IPS-18c (cell line): ENCODE data around the gene UBB.
"Not testable (repeated sequence)": the region's sequence is repeated elsewhere in the genome, so short reads cannot be mapped to it uniquely, and the experiment has no call there.

Experiments used
- H3K4me3 ChIP-seq: 2 replicates; pipeline ENCODE4 v1.7.0; 2013; ENCODE audit warnings: low read depth, mild to moderate bottlenecking, low read length, moderate library complexity; ENCODE audit not compliant: insufficient read depth
- H3K9me3 ChIP-seq: one replicate; pipeline ENCODE4 v1.6.1; 2013; ENCODE audit warnings: mild to moderate bottlenecking, low read length, moderate library complexity; ENCODE audit not compliant: control insufficient read depth, insufficient read depth

Gene UBB

DNA sequence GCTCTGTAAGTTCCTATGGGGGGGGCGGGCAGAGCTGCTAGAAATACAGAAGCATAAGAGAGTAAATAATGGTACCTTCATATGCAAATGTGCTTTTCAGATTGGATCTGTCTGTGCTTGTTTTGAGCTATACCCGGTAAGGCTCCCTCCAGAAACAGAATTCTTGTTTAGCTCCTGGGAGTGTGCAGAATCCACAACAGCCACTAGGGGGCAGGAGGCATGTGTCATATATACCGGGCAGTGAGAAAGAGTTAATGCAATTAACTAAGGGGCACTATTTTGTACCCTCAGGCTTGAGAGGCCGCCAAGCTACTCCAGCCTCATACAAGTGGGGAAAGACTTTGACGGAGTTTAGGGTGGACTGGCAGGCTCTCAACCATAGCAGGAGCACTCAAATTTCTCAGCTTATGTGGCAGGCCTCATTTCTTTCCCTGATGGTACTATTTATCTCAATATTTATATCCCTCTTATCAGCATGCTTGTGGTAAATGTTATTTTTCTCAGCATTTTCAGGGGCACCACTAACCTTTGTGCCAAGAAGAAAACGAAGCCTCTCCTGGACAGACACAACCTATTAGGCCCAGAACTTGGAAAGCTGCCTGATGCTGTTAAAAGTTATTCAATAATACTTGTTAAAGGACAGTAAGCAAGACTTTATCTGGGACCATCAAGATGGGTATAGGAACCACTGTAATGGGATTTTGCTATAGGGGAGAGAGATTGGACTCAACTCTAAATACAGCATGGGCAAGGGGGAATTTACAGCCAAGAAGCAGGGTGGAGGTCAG lies 16.9 kb upstream of the UBB start:
- Histone ChIP-seq H3K9me3 (no peaks in the 10 kb centered on the region), H3K4me3 (no peak overlapping the region)

DNA sequence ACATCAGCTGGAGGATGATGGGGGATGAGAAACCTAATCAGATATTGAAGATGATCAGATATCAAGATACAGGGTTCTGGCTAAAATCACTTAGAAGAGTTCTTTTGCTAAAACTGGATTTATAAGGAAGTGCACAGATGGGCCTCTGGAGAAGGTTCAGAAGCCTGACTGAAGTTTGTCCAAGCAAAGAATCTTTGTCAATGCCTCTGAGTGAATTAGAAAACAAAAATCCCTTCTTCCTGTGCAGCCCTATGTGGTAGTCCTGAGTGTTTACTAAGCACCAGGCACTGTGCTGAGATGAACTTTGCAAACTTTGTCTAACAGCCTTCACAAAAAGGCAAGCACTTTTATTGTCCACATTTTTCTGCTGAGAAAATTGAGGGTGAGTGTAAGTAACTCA lies 16.3 kb upstream of the UBB start:
- Histone ChIP-seq H3K4me3 (no peak overlapping the region), H3K9me3 (no peaks in the 10 kb centered on the region)

DNA sequence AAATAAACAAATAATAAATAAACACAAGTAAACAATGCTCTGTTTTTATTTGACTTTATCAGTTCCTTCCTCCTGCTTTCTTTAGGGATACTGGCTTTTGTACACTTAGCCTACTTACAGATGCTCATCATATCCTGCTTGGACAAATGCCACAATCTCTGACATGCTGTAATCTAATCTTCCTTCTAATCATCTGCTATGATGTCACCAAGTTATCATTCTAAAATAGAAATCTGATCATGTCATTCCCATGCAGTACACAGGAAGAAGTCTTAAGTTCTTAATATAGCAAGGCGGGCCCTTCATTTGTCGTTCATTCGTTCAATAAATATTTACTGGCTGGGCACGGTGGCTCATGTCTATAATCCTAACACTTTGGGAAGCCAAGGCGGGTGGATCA lies 9.1 kb upstream of the UBB start:
- Histone ChIP-seq H3K9me3 (no peaks in the 10 kb centered on the region), H3K4me3 (no peak overlapping the region)

DNA sequence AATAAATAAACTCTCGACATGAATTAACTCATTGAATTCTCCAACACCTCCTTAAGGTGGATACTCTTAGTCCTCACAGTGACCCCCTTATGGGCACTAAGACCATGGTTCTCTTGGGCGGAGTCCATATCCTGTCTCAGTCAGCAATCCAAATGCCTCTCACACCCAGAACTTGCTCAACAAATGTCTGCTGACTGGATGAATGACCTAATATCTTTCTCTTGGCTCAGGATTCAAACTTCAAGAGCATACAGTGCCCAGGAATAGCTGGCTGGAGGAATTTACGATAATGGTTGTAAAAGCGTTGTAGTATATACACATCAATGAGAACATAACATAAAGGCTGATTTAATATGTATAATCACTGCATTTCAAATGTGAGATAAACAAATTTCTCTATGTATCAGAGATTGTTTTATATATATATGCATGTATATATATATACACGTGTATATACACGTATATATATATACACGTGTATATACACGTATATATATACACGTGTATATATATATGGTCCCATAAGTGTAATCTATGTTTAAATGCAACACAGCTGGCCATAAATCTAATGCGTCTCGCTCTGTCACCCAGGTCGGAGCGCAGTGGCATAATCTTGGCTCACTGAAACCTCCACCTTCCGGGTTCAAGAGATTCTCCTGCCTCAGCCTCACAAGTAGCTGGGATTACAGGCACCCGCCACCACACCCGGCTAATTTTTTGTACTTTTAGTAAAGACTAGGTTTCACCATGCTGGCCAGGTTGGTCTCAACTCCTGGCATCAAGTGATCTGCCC lies 6.5 kb upstream of the UBB start:
- Histone ChIP-seq H3K9me3 (no peaks in the 10 kb centered on the region), H3K4me3 (no peak overlapping the region)

DNA sequence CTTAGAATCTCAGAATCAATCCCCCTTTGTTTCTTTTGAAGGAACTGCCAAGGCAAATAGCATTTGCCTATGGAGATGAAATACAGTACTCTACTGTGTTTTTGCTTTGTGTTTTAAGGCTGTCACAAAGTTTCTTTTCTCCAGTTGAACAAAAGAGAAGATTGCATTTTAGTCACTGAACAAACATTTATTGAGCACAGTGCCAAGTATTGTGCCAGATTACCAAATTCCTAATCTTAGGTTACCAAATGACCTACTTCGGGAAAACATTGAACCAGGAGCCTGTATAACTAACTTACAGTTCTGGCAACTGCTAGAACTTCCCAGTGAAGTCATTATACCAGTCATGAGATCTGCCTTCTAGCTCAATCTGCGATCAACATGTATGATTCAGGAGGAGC lies 3.0 kb upstream of the UBB start:
- Histone ChIP-seq H3K9me3 (peaks cover 2% of the 10 kb centered on the region), H3K4me3 (no peak overlapping the region)

DNA sequence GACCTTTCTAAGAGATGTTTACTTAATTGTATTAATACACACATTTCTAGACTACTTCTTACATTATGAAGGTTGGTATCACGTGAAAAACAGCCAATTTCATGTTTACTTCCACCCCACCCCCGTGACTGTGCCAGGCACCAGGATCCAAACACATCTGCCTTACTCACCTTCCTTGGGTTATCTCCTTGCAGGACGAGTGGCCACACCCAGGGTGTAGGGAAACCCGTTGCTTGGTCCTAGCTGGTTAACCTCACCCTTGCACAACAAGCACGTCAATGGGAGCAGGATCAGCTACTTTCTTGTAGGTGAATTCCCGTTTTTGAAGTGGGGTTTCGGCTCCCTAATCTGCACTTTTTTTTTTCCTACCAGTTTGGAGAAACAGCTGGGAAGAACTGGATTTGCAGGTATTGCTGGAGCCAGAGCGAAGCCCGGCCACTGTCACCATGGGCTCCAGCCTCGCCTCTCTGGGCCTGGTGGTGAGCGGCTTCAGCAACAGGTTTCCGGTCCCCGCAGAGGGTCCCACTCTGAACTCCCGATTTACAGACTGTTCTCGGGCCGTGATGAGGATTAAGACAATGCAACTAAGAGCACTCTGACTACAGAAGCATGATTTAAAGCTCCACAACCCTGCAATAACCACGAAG lies 2.1 kb upstream of the UBB start:
- Histone ChIP-seq H3K9me3 (peaks cover 2% of the 10 kb centered on the region), H3K4me3 (no peak overlapping the region)

DNA sequence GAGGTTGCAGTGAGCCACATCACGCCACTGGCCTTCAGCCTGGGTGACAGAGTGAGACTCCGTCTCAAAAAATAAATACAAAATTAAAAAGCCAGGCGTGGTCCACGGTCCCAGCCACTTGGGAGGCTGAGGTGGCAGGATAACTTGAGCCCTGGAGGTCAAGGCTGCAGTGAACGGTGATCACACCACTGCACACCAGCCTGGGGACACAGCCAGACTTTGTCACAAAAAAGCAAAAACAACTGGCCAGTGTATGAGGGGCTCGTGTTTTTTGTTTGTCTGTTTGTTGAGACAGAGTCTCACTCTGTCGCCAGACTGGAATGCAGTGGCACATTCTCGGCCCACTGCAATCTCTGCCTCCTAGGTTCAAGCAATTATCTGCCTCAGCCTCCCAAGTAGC lies 1.2 kb upstream of the UBB start:
- Histone ChIP-seq H3K4me3 (no peak overlapping the region), H3K9me3 (peaks cover 2% of the 10 kb centered on the region)

DNA sequence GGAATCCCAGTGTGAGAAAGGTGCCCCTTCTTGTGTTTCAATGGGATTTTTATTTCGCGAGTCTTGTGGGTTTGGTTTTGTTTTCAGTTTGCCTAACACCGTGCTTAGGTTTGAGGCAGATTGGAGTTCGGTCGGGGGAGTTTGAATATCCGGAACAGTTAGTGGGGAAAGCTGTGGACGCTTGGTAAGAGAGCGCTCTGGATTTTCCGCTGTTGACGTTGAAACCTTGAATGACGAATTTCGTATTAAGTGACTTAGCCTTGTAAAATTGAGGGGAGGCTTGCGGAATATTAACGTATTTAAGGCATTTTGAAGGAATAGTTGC lies 567 bp downstream of the UBB start:
- Histone ChIP-seq H3K9me3 (peaks cover 2% of the 10 kb centered on the region), H3K4me3 (peak overlapping the region; percentile 94)

DNA sequence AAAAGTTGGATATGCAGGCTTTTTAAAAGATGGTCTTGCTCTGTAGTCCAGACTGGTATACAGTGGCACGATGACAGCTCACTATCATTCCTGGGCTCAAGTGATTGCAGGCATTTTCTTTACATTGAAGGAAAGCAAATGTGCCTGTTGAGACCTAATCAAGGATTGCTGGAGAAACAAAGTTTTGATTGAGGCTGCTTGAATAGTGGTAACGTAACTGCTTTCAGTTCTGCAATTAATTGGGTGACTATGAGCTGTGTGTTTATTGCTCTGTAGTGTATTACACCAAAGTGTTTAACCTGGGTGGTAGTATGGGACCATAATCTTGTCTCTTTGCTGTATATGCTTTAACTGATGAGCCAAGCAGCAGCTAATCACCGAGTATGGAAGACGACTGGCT lies 2.3 kb downstream of the UBB start:
- no peak overlapping the region for H3K4me3 ChIP-seq
- peaks cover 2% of the 10 kb centered on the region for H3K9me3 ChIP-seq

DNA sequence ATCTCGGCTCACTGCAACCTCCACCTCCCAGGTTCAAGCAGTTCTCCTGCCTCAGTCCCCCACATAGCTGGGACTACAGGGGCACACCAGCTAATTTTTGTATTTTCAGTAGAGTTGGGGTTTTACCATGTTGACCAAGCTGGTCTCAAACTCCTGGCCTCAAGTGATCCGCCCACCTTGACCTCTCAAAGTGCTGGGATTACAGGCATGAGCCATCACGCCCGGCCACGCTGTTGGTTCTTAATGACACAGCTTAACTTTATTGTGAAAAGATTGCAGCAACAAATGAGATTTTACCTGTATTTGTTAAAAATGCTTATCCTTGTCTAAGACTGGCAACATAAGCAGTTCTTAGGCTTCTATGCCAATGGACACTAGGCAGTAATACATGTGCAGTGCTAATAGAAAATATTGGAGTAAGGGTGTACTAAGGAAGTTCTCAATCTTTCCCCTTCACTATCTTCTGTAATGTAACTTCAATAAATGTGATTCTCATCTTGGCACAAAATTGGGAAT lies 2.9 kb downstream of the UBB start:
- no peak overlapping the region for H3K4me3 ChIP-seq

DNA sequence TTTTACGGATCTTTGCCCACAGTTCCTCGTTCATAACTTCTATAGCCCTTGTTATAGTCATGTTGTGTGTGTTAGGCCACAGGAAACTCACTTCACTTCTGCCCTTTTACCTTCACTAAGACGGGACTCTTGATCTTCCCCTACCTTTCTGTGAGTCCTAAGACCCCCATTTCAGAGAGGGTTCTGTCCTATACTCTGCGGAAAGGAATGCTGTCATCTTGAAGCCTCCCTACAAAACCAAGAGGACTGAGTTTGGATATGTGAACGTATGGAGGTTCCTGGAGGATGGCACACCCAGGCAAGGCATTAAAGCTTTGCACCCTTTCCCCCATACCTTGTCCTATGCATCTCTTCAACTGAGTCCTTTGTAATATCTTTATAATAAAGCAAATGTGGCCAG lies 3.7 kb downstream of the UBB start:
- Histone ChIP-seq H3K9me3 (peaks cover 2% of the 10 kb centered on the region), H3K4me3 (no peak overlapping the region)

More for the DNA sequence above, 2.9 kb downstream of the UBB start:
- H3K9me3 ChIP-seq = peaks cover 2% of the 10 kb centered on the region

DNA sequence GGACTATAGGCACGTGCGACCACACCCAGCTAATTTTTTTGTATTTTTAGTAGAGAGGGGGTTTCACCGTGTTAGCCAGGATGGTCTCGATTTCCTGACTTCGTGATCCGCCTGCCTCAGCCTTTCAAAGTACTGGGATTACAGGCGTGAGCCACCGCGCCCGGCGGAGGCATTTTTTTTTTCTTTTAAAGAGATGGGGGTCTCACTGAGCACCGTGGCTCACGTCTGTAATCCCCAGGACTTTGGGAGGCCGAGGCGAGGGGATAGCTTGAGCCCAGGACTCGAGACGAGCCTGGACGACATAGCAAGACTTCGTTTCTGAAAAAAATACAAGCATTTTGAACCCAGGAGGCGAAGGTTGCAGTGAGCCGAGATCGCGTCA lies 5.2 kb downstream of the UBB start:
- H3K4me3 ChIP-seq = peak overlapping the region; percentile 46; the same call in 1 of the 2 replicates
- not testable (repeated sequence) for H3K9me3 ChIP-seq

DNA sequence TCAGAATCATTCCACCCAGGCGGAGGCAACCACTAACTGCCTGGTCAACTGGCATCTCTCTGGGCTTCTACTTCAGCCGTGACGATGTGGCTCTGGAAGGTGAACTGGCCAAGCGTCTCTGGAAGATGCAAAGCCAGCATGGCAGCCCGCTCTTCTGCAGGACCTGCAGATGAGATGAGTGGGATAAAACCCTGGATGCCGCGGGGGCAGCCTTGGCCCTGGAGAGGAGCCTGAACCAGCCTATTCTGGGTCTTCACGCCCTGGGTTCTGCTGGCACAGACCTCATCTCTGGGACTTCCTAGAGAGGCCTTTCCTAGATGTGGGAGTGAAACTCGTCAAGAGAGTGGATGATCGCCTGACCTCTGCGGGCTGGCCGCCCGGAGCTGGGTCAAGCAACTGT lies 10.6 kb downstream of the UBB start:
- Histone ChIP-seq H3K9me3 (no peaks in the 10 kb centered on the region), H3K4me3 (no peak overlapping the region)

DNA sequence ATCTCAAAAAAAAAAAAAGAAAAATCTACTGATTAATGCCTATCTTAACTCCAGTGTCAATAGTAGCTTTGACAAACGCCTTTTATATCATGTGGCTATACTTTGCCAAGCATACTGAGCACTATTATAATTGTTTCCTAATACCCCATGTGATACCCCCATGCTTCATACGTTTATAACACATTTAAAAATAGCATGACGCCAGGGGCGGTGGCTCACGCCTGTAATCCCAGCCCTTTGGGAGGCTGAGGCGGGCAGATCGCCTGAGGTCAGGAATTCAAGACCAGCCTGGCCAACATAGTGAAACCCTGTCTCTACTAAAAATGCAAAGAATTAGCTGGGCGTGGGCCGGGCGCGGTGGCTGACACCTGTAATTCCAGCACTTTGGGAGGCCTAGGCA lies 11.6 kb downstream of the UBB start:
- H3K4me3 ChIP-seq, H3K9me3 ChIP-seq: not testable (repeated sequence)

DNA sequence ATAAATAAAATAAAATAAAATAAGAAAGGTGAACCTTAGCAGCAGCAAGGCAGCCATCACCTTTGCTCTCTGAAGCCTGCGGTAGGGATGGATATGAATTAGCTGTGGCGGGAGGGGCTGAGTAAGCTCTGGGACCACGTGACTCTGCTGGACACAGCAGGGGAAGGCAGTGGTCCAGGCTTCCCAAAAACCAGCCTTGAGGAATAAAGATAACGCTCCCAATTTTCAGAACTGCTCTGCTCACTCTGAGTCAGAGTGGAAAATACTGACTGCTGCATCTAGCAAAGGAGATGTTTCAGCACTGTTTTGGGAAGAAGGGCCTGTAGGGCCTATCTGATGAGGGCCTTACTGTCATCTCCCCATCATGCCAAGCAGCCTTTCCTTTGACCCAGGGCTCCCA lies 15.0 kb downstream of the UBB start:
- H3K4me3 ChIP-seq, H3K9me3 ChIP-seq: not testable (repeated sequence)

DNA sequence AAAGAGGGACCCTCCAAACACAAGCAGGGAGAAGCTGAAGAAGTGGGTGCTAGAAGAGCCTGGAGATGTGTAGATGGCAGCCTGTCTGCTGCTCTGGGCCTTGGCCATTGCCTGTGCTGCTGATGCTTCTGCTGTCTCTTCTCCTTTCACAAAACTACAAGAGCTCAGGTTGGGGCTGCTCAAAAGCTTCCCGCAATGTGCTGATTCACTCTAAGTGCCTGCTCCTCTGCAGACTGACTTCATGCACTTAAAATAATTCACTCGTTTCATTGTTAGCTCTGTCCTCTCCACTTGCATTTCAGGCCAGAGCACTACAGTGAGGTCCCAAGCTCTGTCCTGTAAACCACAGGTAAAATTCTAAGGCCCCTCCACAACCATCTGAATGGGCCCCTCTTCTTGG lies 15.8 kb downstream of the UBB start:
- H3K9me3 ChIP-seq, H3K4me3 ChIP-seq: not testable (repeated sequence)

DNA sequence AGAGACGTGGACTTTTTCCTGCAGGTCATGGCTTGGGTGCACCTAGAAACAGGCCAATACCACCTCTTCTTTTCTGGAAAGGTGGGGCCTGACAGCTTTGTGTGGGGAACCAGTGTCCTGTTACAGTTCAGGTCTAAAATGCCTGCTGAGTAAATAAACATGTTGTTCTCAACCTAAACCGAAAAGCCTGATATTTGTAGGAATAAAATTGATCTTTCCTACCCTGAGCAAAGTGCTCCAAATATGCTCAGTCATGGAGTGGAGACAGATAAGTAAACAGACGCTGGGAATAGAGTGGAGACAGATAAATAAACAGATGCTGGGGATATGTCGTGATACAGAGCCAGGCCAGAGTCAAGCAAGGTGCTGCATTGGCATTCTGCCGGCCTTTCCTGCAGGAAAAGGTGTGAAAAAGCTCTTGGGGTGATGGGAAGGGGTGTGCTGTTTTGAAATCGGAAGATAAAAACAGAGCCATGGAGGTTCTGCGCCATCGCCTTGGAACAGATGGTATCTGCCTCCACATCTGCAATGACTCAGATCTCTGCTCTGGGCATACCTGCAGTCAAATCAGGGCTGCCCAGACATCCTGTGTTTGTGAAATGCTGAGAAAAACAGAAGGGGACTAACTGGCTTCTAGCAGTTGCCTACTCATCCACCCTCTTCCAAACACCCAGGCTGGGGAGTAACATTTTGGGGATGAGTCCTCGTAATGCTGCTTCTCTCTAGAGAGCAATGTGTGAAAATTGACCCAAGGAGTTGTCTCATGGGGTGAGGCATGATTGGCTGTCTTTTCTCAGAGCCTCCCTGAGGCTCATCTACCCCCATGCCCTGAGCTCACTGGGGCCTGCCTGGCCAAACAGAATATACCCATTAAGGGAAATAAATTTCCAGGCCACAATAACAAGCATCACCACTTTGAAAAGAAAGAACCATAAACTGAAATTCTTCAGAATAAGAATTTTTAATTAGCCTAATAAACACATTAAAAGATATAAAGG lies 17.7 kb downstream of the UBB start:
- no peak overlapping the region for H3K4me3 ChIP-seq
- no peaks in the 10 kb centered on the region for H3K9me3 ChIP-seq
